Sigmoid colon (tissue), 7 donors: ENCODE data around the gene MPHOSPH8. TPM values are rescaled to one million over a fixed set of nuclear protein-coding genes. Genes with fewer than 3 reads are reported as not detected.

Experiments used
- DNase-seq: peaks from one replicate; pipeline ENCODE4 v3.0.0-alpha.2; 2019
- H3K27ac ChIP-seq, 4 donors: fragments of 200-600 bp; sonication (generic); one replicate each; pipeline ENCODE4 v1.5.1; 2016 to 2019; ENCODE audit warnings: mild to moderate bottlenecking in 1 of 4
- H3K27me3 ChIP-seq, 3 donors: fragments of 200-600 bp; sonication (generic); one replicate each; pipeline ENCODE4 v1.5.1; 2019; ENCODE audit warnings: mild to moderate bottlenecking in 1 of 3
- H3K36me3 ChIP-seq, 4 donors: fragments of 200-600 bp; sonication (generic); one replicate each; pipeline ENCODE4 v1.5.1; 2016 to 2019
- H3K4me1 ChIP-seq, 4 donors: fragments of 200-600 bp; sonication (generic); one replicate each; pipeline ENCODE4 v1.5.1; 2017 to 2019
- H3K4me3 ChIP-seq, 4 donors: fragments of 200-600 bp; sonication (generic); one replicate each; pipeline ENCODE4 v1.5.1; 2017 to 2019; ENCODE audit warnings: mild to moderate bottlenecking in 2 of 4, moderate library complexity in 1 of 4
- H3K9me3 ChIP-seq, 4 donors: fragments of 200-600 bp in 3 of 4; sonication (generic) in 3 of 4; one replicate each; pipeline versions ENCODE4 v1.5.1 to v1.6.1; 2013 to 2019
- CTCF ChIP-seq, 4 experiments: fragments of 450-650 bp in 3 of 4; fragments of 200-600 bp in 1 of 4; IDR thresholded peaks; one replicate each; pipeline ENCODE4 v1.5.1; 2016 to 2019; ENCODE audit warnings: antibody characterized with exemption in 4 of 4, mild to moderate bottlenecking in 3 of 4, moderate library complexity in 2 of 4
- EP300 ChIP-seq, 4 donors: sonication (generic); formaldehyde crosslinking; IDR thresholded peaks; one replicate each; pipeline ENCODE4 v1.6.1; 2017; ENCODE audit warnings: antibody characterized with exemption in 4 of 4
- POLR2A ChIP-seq, 2 donors: fragments of 450-650 bp; IDR thresholded peaks; one replicate each; pipeline ENCODE4 v1.6.1; 2016; ENCODE audit warnings: antibody characterized with exemption in 2 of 2, mild to moderate bottlenecking in 2 of 2, moderate library complexity in 2 of 2
- POLR2AphosphoS5 ChIP-seq, 4 donors: sonication (generic); formaldehyde crosslinking; IDR thresholded peaks; one replicate each; pipeline ENCODE4 v1.6.1; 2017; ENCODE audit warnings: antibody characterized with exemption in 4 of 4
- WGBS, 2 donors: extraction: QIAGEN DNeasy Blood & Tissue Kit; methylation state at CpG; one replicate each; pipeline ENCODE4 v1.1.7; 2013; 5-methylcytosine and 5-hydroxymethylcytosine counted together
- intact Hi-C: fragments of 100-400 bp; cut with DNase I; formaldehyde crosslinking; loops from one replicate; pipeline ENCODE4 v1.15.1; 2023
- polyA plus RNA-seq, 3 donors: library from polyadenylated mRNA; stranded (reverse); fragments of 200-250 nt; gene quantifications; one replicate each; pipeline ENCODE4 v1.2.3, GENCODE V29; 2013
- total RNA-seq, 4 donors: library from RNA; depleted of rRNA; stranded (reverse); fragments of >200 nt; gene quantifications; one replicate each; pipeline ENCODE4 v1.1.0, GENCODE V29; 2016
- donor health status: healthy with polysubstance abuse.
- donor health status: Bipolar disorder and iron deficiency.
- donor health status: healthy.

The MPHOSPH8 gene
- total and polyA plus RNA-seq, 7 donors: 17.4 to 47.6 (median 37.4) TPM

GRCh38 chr13:19661561-19661960 is 28.1 kb downstream of the MPHOSPH8 start:
- no peaks in the 10 kb centered on the region for H3K27me3 ChIP-seq
- no peak overlapping the region for H3K27ac ChIP-seq
- intact Hi-C loops: no loop called here
- H3K4me1 ChIP-seq: no peaks in the 10 kb centered on the region
- no peak for DNase-seq
- peaks cover 20 to 84% (median 34%) of the 10 kb centered on the region in 4 donors for H3K36me3 ChIP-seq
- TF ChIP-seq POLR2A (IDR thresholded peaks at IDR 0.05) (no peak), POLR2AphosphoS5 (IDR thresholded peaks at IDR 0.05) (no peak), CTCF (IDR thresholded peaks at IDR 0.05) (no peak), EP300 (IDR thresholded peaks at IDR 0.05) (no peak)
- WGBS, 2 donors: 95 to 96% methylated on average over 15 of the region's 15 CpGs
- H3K9me3 ChIP-seq: no peaks in the 10 kb centered on the region
- H3K4me3 ChIP-seq: no peak overlapping the region

DNA sequence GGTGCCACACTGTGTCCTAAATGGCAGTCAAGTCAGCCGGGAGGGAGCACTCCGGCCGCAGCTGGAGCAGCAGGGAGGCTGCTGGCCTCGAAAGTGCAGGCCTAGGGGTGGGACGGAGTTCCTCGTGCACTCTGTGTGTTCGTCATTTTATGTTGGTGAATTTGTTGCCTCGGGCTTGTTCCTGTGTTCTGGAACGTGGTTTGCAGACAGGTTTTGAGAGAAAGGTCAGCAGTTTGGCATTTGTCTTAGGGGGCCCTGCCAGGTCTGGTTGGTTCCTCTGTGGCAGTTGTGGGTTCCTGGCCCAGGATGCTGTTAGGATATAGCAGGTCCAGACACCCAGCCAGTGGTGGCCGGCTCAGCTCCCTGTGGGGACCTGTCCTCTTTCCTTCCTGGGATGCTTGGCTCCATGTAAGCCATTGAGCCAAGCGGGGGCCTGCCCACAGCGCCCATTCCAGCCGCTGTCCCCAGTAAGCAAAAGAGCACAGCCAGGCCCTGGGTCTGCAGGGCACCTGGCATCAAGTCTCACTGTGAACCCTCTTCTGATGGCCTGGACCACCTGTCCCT is 30.0 kb downstream of the MPHOSPH8 start:
- DNase-seq: no peak
- Histone ChIP-seq H3K4me1 (no peaks in the 10 kb centered on the region), H3K36me3 (peaks cover 27 to 98% (median 51%) of the 10 kb centered on the region in 4 donors), H3K4me3 (no peak overlapping the region), H3K27ac (no peak overlapping the region), H3K9me3 (no peaks in the 10 kb centered on the region), H3K27me3 (no peaks in the 10 kb centered on the region)
- 89 to 93% methylated on average over 13 of the region's 13 CpGs for WGBS, 2 donors
- intact Hi-C loops: no loop called here
- TF ChIP-seq EP300 (IDR thresholded peaks at IDR 0.05) (no peak), CTCF (IDR thresholded peaks at IDR 0.05) (no peak), POLR2AphosphoS5 (IDR thresholded peaks at IDR 0.05) (no peak), POLR2A (IDR thresholded peaks at IDR 0.05) (no peak)

- DNase-seq: no peak
- TF ChIP-seq POLR2AphosphoS5 (IDR thresholded peaks at IDR 0.05): no peak
- TF ChIP-seq CTCF (IDR thresholded peaks at IDR 0.05): no peak
- no peak for TF ChIP-seq EP300 (IDR thresholded peaks at IDR 0.05)
- no peak for TF ChIP-seq POLR2A (IDR thresholded peaks at IDR 0.05)
- H3K36me3 ChIP-seq: peaks cover 33 to 98% (median 61%) of the 10 kb centered on the region in 4 donors
- no peaks in the 10 kb centered on the region for H3K27me3 ChIP-seq
- H3K27ac ChIP-seq: no peak overlapping the region
- H3K9me3 ChIP-seq: no peaks in the 10 kb centered on the region
- intact Hi-C loops: no loop called here
- no peak overlapping the region for H3K4me3 ChIP-seq
- no peaks in the 10 kb centered on the region for H3K4me1 ChIP-seq
- 86 to 87% methylated on average over 14 of the region's 14 CpGs for WGBS, 2 donors
These were observed 31.2 kb downstream of the MPHOSPH8 start for GRCh38 chr13:19664481-19665230.

- Histone ChIP-seq H3K9me3 (no peaks in the 10 kb centered on the region), H3K4me1 (no peaks in the 10 kb centered on the region), H3K27ac (no peak overlapping the region), H3K27me3 (no peaks in the 10 kb centered on the region), H3K4me3 (no peak overlapping the region), H3K36me3 (peaks cover 36 to 100% (median 67%) of the 10 kb centered on the region in 4 donors)
- intact Hi-C loops: no loop called here
- DNase-seq: no peak
- TF ChIP-seq CTCF (IDR thresholded peaks at IDR 0.05) (no peak), POLR2A (IDR thresholded peaks at IDR 0.05) (no peak), EP300 (IDR thresholded peaks at IDR 0.05) (no peak), POLR2AphosphoS5 (IDR thresholded peaks at IDR 0.05) (no peak)
- 92 to 93% methylated on average over 14 of the region's 14 CpGs for WGBS, 2 donors
These were observed 32.0 kb downstream of the MPHOSPH8 start for GRCh38 chr13:19665427-19665859.
